GM18868 (cell line): ENCODE results near the gene AHNAK2.

Experiments
- ATAC-seq: cut with Tn5 transposase; IDR thresholded peaks from one replicate; pipeline ENCODE4 v1.9.1; 2021; ENCODE audit warnings: mild to moderate bottlenecking, moderate library complexity; ENCODE audit not compliant: unreplicated experiment

Gene AHNAK2

DNA sequence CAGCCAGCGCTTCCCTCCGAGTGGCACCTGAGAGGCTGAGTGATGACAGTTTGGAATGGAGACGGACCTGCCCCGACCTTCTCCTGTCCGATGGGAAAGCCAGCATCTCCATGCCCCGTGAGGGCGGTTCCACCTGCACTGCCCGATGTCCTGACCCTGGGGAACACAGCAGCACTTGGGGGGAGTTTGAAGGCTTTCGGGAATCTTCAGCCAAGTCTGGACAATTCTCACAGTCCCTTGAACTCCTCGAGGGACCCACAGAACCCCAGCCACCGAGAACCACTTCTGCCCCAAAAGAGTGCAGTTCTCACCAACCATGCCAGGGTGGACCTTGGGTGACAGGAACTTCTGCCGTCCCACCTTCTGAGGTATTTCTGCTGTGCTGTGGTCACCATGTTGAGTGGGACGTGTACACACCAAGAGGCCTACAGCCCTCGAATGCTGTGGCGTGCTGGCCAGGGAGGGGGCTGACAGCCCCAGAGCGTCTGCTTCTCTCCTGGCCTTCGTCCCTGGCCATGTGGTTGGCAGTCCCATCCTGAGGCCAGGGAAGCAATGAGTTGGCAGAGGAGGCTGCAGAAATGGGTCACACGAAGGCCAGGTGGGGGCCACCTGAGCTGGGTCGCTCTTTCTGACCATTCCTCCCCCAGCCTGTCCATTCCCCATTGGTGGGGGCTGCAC, 8.5 kb upstream of the AHNAK2 start:
- no peak for ATAC-seq

DNA sequence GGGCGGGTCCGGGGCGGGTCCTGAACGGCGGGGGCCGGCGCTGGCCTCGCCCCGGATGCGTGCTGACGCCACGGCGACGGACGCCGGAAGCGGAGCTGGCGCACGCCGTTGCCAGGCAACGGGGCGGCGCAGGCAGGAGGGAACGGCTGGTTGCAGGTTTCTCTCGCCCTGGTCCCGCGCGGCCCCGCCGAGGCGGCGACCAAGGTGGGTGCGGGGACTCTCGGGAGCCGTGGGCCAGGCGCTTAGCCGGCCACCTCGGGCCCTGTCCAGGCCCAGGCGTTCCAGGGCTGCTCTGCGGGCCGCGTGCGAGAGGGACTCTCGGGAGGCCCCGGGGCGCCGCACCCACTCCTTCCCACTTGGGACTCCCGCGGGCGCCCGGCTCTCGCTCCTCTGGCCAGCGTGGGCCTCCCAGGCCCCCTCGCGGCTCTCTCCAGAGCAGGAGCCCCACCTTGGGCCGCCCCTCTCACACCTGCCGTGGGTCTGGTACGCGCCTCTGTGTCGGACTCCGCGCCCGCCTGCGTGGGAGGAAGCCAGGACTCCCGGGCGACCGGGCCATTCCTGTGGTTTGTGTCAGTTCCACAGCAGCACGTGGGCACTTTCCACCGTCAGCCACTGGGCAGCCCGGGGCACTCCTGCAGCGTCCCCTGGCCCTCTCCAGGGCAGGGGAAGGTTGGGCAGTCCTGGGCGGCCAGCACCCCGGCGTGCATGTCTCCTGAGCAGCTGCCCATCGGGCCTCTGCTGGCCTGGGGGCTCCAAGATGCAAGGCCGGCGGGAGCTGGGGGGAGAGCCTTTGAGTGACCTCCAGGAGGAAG, 7.7 kb upstream of the AHNAK2 start, which contains the start of gene CLBA1:
Gene CLBA1, plus strand, starts transcription at position 114 of the 812 bp plus-strand sequence. Its CDS starts 644 bp downstream, at position 758.
- ATAC-seq: peak; percentile 95

DNA sequence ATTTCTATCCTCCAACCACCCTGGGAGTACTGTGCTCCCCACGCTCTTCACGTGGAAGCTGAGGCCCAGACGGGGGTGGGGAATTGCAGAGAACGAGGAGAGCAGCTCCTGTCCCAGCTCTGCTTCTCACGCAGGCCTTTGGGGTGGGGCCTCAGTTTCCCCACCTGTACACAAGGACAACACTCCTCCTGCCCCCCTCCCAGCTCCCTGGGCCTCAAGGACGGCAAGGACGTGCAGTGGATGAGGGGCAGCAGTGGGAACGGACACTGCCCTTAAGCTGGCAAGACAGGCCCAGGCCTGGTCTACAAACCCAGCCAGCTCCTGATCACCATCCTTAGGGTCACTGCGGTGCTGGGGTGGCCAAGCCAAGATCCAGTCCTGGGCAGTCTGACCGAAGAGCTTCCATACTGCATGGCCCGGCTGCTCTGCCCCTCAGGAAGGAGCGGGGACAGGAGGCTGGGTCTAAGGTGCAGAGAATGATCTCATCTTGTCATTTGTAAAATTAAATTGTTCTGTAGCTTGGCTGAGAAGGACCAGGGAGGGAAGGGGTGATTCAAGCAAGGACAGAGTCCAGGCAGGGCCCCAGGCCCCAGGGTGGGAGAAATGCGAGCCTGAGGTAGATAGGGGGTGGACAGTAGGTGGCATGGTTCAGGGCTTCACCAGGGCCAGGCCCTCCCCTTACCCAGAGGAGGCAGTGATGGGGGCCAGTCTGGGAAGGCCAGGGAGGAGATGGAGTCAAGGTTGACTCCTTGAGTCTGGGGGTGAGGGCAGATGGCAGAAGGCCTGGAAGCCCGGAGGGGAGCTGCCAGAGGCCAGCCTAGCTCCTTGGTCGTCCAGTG, 6.1 kb upstream of the AHNAK2 start:
- ATAC-seq: no peak

DNA sequence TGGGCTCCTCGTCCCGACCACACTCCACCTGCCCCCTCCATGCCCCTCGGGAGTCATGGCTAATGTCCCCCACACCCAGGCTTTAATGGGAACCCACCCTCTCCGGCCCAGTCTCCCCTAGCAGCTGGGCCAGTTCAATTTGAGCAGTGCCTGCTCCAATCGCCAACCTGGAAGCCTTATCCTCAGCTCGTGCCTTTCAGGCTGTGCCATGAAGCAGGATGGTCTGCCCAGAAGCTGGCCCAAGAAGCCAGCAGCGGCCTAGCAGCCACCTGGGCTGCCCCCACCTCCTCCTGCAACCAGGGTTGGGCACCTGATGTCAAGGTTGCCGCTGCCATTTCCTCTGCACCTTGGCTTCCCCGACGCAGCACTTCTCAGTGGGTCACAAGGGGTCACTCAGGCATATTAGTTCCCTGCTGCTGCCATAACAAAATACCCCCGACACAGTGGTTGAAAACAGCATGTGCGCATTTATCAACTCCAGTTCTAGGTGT, 5.1 kb upstream of the AHNAK2 start:
- no peak for ATAC-seq

DNA sequence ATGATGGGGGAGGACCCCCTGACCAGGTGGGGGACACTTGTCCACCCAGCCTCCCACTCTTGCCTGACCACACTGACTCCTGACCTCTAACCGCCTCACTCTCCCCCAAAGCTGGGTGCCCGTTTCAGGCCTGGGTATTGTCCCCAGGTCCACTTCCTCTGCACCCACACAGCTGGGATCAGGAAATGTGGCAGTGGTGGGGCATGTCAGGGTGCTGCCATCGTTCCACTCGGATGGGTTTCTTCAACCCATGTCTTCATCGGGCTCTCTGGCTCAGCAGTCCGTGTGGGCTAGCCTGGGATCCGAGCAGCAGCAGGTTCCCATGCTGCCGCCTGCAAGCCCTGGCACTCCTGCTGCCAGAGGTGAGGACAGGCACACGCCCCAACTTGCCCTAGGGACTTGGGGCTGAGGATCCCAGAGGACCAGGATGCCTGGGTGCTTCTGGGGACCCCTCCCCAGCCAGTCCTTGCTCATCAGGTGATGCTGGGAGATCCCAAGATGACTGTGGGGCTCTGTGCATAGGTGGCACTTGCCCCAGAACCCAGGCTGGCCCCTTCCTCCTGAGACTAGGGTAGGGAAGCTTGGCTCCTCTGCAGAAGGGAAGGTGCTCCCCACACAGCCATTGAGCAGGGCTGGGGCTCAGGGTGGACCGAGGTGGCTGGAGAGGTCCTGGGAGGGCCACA, 4.5 kb upstream of the AHNAK2 start:
- no peak for ATAC-seq

DNA sequence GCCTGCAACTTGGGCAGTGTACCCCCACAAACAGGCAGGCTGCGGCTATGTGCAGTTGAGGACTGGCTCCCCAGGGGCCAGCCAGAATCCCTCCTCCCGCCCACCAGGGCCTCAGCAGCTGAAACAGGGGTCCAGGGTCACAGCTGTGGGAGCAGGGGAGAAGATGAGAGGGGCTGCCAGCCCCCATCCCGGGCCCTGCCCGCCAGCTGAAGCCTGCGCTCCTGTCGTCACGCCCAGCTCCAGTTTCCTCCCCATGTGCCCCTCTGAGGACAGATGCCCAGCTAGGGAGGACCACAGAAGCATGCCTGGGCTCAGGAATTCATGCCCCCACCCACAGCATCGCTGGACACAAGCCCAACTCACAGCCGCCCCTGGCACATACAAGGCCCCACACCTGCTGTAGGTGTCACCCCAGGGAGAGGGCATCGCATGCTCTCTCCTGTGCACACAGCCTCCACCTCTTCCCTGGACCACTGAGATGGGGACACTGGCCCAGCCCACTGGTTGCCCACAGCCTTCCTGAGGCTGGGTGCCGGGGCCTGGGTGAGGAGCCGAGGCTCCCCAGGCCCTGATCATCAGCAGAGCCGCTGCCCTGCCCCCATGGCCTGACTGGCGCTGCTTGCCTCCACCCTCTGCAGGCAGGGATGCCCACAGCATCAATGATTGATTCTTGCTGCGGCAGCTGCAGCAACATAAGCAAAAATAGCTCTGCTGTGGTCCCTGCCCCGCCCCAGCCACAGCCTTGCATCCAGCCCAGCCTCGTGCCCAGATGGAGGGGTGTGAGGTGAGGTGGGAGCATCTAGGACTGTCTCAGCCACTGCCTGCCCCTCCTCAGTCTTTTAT, 3.7 kb upstream of the AHNAK2 start:
- no peak for ATAC-seq

DNA sequence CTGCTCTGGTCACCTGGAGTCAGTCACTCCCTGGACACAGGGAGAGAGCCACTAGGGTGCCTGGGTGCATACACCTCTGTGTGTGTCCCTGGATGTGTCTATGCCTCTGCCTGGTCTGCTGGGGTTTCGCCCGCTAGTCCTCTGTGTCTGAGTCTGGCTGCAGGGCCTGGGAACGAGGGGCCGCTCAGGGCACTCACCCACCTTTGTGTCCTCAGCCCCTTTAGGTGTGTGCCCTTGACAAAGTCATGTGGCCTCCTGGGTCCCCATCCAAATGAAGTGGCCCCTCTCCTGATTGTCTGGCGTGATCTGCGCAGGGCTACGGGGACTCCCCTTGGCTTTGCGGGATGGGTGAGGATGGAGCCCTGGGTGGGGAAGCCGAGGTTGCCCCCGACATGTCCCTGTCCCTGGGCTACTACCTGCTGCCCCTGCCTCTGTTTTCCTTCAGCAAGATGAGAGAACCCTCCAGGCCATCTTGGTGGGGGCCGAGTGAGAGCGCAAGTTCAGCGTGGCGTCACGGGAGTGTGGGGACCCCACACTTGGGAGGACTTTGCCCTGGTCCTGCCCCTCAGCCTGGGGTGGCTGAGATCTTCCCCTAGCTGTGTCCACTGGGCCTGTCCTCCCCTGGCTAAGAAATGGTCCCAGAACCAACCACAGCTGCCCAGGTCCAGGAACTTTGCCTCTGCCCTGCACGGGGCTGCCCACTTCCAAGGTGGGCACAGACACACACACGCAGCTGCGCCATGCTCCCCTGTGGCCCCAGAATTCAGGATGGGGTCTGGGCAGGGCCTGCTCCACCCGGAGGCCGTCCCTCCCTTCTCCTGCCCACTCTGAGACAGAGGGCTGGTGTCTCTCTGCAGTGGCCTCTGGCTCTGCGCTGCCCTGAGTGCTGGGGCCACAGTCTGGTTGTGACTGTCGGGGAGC, 2.7 kb upstream of the AHNAK2 start:
- no peak for ATAC-seq

DNA sequence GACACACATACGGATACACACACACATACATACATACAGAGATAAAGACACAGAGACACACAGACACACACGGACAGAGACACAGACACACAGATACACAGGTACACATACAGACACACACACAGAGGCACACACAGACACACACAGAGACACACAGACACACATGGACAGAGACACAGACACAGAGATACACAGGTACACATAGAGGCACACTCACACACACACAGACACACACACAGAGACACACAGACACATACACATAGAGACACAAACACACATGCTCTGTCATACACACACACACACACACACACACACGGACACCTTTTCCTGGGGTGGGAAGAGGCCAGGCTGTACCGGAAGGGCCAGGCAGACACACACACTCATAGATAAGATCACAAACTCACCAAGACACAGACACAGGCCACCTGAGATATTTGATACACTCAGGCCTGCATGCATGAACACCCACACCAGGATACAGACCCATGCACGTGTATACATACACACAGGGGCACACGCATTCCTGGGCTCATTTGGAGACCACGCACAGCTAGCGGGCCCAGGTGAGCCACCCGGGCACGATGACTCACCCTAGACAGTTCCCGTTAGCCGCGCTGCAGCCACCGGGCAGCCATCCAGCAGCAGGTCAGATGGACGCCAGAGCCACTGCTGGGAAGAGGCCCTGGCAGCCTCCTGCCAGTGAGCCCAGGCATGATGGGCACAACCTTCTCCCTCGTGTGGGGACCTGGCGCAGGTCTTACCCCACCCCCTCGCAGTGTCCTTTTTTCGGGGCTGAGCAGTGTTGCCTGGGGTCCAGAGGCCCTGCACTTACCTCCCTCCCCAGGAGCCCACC, 1.8 kb upstream of the AHNAK2 start:
- ATAC-seq: no peak

DNA sequence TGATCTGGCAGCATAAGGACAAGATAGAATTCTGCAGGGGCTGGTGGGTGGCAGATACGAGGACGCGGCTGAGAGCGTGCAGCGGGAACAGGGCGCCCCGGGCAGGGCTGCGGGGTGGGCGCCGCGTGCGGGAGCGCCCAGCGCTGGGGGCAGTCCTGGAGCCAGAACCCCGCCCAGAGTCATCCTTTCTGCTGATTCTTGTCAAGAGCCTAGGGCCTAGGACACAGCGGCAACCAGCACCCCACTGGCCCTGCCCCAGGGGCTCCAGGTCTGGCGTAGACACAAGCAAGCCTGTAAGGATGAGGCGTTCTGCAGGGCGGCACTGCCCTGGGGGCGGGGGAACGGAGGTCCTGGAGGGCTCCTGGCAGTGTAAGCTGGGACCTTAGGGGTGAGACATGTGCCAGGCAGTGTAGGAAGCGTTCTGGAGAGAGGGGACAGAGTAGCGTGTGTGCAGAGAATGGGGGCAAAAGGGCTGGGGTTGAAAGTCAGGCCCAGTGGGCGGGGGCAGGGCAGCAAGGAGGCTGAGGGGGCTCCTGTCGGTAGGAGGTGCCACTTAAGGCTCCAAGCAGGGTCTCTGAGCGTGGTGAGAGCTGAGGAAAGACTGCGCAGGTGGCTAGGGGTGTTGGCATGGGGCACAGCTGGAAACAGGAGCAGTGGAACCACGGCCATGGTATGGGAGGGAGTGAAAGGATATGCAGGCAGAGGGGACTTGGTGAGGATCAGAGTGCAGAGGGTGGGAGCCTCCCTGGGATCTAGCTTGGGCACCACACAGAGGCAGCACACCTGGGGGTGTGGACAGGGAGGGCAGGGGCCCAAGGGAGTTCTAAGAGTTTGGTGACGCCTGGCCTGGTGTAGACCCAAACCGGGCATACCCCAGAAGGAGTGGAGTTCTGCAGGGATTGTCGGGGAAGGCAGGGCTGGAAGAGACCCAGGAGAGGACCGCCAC, 845 bp upstream of the AHNAK2 start:
- ATAC-seq: no peak

DNA sequence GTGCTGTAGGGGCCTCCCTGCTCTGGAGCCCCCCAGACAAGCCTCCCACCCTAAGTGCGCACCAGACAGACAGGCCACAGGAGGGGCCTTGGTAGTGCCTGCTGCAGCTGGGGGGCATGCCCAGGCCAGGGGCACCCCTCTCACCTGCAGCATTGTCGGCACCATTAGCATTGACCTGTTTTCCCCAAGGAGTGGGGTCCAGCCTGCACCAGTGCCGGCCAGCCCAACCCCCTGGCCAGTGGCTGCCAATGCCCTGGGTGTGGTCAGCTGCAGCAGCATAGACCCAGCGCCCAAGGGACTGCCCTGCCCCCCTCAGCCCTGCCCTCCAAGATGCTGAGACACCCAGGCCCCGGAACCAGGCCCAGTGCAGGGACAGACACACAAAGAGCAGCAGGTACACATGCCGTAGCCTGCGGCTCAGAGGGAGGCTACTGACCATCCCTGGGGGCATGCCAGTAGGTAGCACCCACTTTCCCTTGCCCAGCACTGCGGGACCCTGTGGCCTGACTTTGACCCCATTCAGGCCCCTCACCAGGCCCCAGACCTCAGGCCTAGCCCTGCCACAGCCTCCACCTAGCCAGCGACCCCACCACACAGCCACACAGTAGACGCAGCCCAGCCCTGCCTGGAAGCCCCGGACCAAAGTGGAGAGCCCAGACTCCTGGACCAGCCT, 1.0 kb downstream of the AHNAK2 start:
- no peak for ATAC-seq

DNA sequence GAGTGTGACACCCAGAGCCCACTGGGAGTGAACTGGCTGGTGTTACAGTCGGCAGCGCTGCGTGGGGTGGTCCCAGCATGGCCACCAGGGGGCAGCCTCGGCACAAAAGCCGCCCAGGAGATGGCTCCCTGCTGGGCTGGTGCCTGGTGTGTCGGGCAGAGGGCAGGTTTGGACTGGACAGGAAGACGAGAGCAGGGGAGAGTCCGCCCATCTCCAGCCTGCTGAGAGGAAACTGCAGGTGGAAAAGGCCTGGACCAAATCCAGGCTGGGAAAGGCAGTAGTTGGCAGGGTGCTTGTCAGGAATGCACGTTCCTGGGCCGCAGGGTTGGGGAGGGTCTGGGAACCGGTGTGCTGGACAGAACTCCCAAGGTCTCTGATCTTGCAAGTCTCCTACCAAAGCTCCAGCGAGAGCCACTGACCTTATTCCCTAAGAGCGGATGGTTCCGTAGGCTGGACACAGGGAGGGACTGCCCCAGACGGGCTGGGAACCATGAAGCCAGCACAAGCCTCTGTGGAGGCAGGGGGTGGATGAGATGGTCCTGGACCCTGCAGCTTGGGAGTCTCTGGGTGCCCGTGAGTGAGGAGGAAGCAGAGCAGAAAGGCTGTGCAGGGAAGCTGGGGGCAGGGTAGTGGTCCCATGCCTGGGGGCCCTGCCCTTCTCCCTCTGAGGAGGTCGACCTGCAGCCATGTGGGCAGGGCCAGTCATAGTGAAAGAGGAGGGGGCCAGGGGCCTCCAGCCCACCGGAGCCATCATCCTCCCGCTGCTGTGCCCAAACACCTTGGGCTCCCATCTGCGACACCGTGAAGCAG, 1.8 kb downstream of the AHNAK2 start:
- peak; percentile 66 for ATAC-seq

DNA sequence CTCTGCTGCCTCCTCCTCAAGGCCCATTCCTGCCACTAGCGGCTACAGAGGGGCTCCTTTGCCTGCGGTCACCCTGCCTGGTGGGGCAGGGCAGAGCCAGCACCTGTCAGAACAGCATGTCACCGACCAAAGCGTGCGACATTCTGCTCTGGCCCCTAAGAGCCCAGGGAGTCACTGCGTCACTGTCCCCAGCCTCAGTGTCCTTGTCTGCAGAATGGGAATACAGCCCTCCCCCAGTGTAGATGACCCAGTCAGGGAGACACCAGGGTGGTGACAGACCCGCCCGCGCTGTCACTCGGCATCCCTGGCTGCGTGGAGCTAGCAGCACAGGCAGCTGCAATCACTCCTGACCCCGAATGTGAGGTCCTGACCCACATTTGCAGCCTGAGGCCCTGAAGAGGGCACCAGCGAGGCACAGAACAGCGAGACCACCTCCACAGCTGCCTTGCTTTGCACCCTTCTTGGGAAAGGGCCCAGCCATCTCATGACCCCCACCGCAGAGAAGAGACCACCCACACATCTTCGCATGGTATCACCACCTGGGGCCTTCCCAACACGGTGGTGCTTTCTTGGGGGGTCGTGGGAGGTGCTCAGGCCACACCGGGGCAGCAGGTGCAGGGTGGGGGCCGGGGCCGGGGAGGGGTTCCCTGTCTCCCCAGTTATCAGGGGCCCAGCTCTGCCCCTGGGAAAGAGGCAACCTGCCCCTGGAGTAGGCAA, 2.5 kb downstream of the AHNAK2 start:
- ATAC-seq: no peak

DNA sequence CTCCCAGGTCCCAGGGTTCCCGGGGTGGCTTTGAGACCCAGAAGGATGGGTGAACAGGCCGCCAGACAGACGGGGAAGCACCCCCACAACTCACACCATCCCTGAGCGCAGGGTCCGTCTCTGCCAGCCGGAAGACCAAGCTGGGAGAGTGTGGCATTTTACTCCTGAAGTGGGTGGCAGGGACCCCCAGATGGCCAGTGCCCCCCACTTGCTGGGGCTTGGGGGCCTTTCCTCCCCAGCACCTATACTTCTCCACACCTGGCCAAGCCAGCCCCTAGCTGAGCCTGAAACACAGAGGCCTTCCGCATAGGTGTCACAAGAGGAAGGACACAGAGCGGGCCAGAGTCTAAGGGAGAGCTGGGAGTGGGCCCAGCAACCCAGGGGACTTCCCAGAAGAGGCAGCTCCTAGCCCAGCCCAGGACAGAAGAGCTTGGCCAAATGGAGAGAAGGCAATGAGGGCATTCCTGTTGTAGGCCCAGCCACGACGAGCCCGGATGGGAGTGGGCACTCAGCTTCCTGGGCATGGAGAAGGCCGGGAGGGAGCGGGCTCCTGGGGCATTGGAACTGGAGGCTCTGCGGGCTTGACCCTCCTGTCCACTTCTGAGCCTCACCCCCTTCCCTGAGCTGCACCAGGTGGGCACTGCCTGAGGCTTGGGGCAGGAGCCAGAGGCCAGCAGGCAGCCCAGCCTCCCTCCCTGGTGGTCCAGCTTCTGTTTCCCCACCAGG, 3.3 kb downstream of the AHNAK2 start:
- ATAC-seq: no peak

DNA sequence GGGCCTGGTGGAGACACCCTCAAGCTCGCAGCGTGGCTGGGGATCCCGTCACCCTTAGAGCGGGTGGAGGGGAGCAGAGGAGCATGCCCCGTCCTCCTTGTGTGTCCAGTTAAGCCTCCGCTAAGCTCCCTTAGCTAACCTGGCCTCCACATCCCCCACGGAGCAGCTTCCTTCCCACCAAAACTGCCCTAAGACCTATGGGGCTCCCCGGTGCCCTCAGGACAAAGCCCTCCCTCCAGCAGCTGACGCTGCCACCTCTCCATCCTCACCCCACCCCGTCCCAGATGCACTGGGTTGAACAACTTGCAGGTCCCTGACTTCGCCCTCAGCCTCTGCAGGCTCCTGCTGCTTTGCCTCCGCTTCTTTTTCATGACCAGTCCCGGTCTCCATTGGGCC, 4.0 kb downstream of the AHNAK2 start:
- no peak for ATAC-seq
